SK-N-SH treated with all-trans-retinoic acid at 6 μM for 48 hours (cell line): ENCODE measurements around the gene TAF6.

Experiments used
- ATAC-seq: fragments of 200-7000 bp; cut with Tn5 transposase; 3 replicates; pipeline ENCODE4 v1.9.1; 2020; ENCODE audit warnings: mild to moderate bottlenecking, moderate library complexity
- ARNTL ChIP-seq: fragments of 450-650 bp; formaldehyde crosslinking; IDR thresholded peaks from 2 replicates; pipeline ENCODE4 v1.5.0; 2020; ENCODE audit warnings: low read depth, mild to moderate bottlenecking, moderate library complexity, borderline replicate concordance
- BACH2 ChIP-seq: fragments of 250-450 bp; sonication (Bioruptor Pico); IDR thresholded peaks from 2 replicates; pipeline ENCODE4 v1.9.0; 2021; ENCODE audit warnings: mild to moderate bottlenecking, borderline replicate concordance
- CREB5 ChIP-seq: fragments of 250-450 bp; sonication (Bioruptor Pico); IDR thresholded peaks from 2 replicates; pipeline ENCODE4 v1.5.1; 2020; ENCODE audit warnings: low read depth, mild to moderate bottlenecking, moderate library complexity
- CSDC2 ChIP-seq: fragments of 250-450 bp; sonication (Bioruptor Pico); IDR thresholded peaks from 2 replicates; pipeline ENCODE4 v1.5.0; 2020; ENCODE audit warnings: mild to moderate bottlenecking, moderate library complexity
- CSRNP3 ChIP-seq: fragments of 250-450 bp; sonication (Bioruptor Pico); IDR thresholded peaks from 2 replicates; pipeline ENCODE4 v1.5.1; 2021; ENCODE audit warnings: mild to moderate bottlenecking, moderate library complexity
- ESRRG ChIP-seq: fragments of 250-450 bp; sonication (Bioruptor Pico); IDR thresholded peaks from 2 replicates; pipeline ENCODE4 v1.6.1; 2021; ENCODE audit warnings: mild to moderate bottlenecking
- GLIS3 ChIP-seq: fragments of 250-450 bp; sonication (Bioruptor Pico); IDR thresholded peaks from 2 replicates; pipeline ENCODE4 v1.5.0; 2020; ENCODE audit warnings: mild to moderate bottlenecking, moderate library complexity
- ISL1 ChIP-seq: fragments of 250-450 bp; sonication (Bioruptor Pico); IDR thresholded peaks from 2 replicates; pipeline ENCODE4 v2.1.2; 2022; ENCODE audit warnings: mild to moderate bottlenecking, moderate library complexity
- OSR1 ChIP-seq: fragments of 250-450 bp; sonication (Bioruptor Pico); IDR thresholded peaks from 2 replicates; pipeline ENCODE4 v1.8.0; 2022; ENCODE audit warnings: moderate library complexity, mild to moderate bottlenecking, inconsistent platforms
- PATZ1 ChIP-seq: fragments of 250-450 bp; sonication (Bioruptor Pico); IDR thresholded peaks from 2 replicates; pipeline ENCODE4 v1.8.0; 2020; ENCODE audit warnings: mild to moderate bottlenecking, moderate library complexity, borderline replicate concordance
- POU6F1 ChIP-seq: fragments of 250-450 bp; sonication (Bioruptor Pico); IDR thresholded peaks from 2 replicates; pipeline ENCODE4 v1.8.0; 2021; ENCODE audit warnings: low read depth, mild to moderate bottlenecking, moderate library complexity, borderline replicate concordance
- RARB ChIP-seq: fragments of 250-450 bp; sonication (Bioruptor Pico); IDR thresholded peaks from 2 replicates; pipeline ENCODE4 v1.8.0; 2021; ENCODE audit warnings: mild to moderate bottlenecking, moderate library complexity
- TCF4 ChIP-seq: fragments of 250-450 bp; sonication (Bioruptor Pico); IDR thresholded peaks from 2 replicates; pipeline ENCODE4 v1.8.0; 2021; ENCODE audit warnings: mild to moderate bottlenecking, moderate library complexity, borderline replicate concordance
- TOX ChIP-seq: fragments of 250-450 bp; sonication (Bioruptor Pico); IDR thresholded peaks from 2 replicates; pipeline ENCODE4 v1.8.0; 2021; ENCODE audit warnings: mild to moderate bottlenecking, moderate library complexity, borderline replicate concordance
- ZC3H10 ChIP-seq: fragments of 250-450 bp; sonication (Bioruptor Pico); IDR thresholded peaks from 2 replicates; pipeline ENCODE4 v1.5.1; 2021; ENCODE audit warnings: mild to moderate bottlenecking, moderate library complexity
- ZFP3 ChIP-seq: fragments of 250-450 bp; sonication (Bioruptor Pico); IDR thresholded peaks from 2 replicates; pipeline ENCODE4 v1.5.0; 2020; ENCODE audit warnings: mild to moderate bottlenecking, moderate library complexity
- ZFP30 ChIP-seq: fragments of 450-650 bp; formaldehyde crosslinking; IDR thresholded peaks from 2 replicates; pipeline ENCODE4 v1.5.0; 2022; ENCODE audit warnings: mild to moderate bottlenecking, moderate library complexity
- ZNF565 ChIP-seq: fragments of 450-650 bp; formaldehyde crosslinking; conservative IDR thresholded peaks from 2 replicates; pipeline ENCODE4 v1.5.0; 2020; ENCODE audit warnings: low read depth, mild to moderate bottlenecking, moderate library complexity
- ZNF70 ChIP-seq: fragments of 450-650 bp; formaldehyde crosslinking; IDR thresholded peaks from 2 replicates; pipeline ENCODE4 v1.5.0; 2020; ENCODE audit warnings: mild to moderate bottlenecking, moderate library complexity
- ZNF8 ChIP-seq: fragments of 450-650 bp; formaldehyde crosslinking; IDR thresholded peaks from 2 replicates; pipeline ENCODE4 v1.5.0; 2020; ENCODE audit warnings: mild to moderate bottlenecking, moderate library complexity
- TF ChIP-seq, protein P1 (sequence below): fragments of 250-450 bp; sonication (Bioruptor Pico); IDR thresholded peaks from 2 replicates; pipeline ENCODE4 v1.5.0; 2020; ENCODE audit warnings: mild to moderate bottlenecking, moderate library complexity

TAF6 gene

DNA sequence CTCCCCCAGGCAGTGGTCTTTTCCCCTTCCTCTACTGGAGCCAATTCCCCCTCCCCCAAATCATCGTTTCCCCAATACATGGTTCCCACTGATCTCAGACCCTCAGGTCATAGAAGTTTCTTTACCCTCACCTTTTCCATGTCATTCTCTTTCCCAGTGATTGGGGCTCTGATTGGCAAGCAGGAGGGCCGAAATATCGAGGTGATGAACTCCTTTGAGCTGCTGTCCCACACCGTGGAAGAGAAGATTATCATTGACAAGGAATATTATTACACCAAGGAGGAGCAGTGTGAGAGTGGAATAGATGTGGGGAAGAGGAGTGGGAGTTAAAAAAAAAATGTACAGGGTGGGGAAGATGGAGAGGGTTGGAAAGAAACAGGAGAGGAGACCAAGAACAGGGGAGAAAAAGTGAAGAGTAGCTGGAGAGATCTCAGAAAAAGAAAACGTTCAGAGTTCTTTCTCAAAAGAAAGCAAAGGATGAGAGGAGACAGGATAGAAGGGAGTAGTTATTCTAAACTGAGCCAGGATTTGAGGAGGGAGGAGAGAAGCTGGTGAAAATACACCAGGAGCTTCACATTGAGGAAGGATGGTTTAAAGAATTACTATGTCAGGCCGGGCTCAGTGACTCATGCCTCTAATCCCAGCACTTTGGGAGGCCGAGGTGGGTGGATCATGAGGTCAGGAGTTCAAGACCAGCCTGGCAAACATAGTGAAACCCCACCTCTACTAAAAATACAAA lies 29.5 kb downstream of the TAF6 start:
- ATAC-seq: peak; percentile 2
- TF ChIP-seq CSDC2 (CRISPR knock-in tag) (no peak), ZNF565 (no peak), PATZ1 (no peak), CSRNP3 (CRISPR knock-in tag) (no peak)
- TF ChIP-seq, protein P1, sequence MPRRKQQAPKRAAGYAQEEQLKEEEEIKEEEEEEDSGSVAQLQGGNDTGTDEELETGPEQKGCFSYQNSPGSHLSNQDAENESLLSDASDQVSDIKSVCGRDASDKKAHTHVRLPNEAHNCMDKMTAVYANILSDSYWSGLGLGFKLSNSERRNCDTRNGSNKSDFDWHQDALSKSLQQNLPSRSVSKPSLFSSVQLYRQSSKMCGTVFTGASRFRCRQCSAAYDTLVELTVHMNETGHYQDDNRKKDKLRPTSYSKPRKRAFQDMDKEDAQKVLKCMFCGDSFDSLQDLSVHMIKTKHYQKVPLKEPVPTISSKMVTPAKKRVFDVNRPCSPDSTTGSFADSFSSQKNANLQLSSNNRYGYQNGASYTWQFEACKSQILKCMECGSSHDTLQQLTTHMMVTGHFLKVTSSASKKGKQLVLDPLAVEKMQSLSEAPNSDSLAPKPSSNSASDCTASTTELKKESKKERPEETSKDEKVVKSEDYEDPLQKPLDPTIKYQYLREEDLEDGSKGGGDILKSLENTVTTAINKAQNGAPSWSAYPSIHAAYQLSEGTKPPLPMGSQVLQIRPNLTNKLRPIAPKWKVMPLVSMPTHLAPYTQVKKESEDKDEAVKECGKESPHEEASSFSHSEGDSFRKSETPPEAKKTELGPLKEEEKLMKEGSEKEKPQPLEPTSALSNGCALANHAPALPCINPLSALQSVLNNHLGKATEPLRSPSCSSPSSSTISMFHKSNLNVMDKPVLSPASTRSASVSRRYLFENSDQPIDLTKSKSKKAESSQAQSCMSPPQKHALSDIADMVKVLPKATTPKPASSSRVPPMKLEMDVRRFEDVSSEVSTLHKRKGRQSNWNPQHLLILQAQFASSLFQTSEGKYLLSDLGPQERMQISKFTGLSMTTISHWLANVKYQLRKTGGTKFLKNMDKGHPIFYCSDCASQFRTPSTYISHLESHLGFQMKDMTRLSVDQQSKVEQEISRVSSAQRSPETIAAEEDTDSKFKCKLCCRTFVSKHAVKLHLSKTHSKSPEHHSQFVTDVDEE: no peak
- TF ChIP-seq, all 23 proteins: peak for 0

DNA sequence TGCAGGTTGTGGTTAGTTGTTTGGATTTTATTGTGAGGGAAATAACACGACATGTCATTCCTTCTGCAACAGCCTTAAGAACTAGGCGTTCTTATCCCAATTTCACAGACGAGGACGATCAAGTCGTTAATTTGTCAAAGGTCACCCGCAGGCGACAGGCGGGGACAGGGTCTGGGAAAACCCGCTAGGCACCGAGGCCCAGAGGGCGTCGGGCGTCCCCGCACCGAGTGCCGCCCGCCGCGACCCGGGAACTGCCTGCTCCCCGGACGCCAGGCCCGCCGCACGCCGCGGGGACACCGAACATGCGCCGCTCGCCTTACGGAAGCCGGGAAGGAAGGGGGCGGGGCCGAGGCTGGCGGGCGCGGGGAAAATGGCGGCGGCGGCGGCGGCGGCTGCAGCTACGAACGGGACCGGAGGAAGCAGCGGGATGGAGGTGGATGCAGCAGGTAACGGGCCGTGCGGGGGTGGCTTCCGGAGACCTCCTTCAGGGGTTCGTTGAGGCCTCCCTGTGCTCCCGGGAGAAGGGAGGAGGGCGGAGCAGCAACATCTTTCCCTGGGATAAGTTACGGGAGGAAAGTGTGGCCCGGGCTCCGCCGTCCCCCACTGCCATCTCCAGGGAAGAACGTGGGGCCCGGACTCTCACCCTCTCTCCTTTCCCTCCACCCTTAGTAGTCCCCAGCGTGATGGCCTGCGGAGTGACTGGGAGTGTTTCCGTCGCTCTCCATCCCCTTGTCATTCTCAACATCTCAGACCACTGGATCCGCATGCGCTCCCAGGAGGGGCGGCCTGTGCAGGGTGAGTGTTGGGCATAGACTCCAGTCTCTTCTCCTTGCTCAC lies 30.3 kb downstream of the TAF6 start, which contains the start of gene COPS6:
Gene COPS6, plus strand, starts transcription at position 349 of the 837 bp plus-strand sequence. Its CDS starts 22 bp downstream, at position 371.
- peak; percentile 12 for ATAC-seq
- peak; percentile 45; the same call in 1 of the 2 replicates for TF ChIP-seq OSR1 (CRISPR knock-in tag)
- peak; percentile 49 for TF ChIP-seq ZFP30 (CRISPR knock-in tag)
- TF ChIP-seq RARB: no peak
- no peak for TF ChIP-seq PATZ1
- TF ChIP-seq ARNTL (CRISPR knock-in tag): peak; percentile 74; the same call in 1 of the 2 replicates
- no peak for TF ChIP-seq ESRRG
- TF ChIP-seq ZNF8 (CRISPR knock-in tag): peak; percentile 55; the same call in 1 of the 2 replicates
- TF ChIP-seq BACH2 (CRISPR knock-in tag): no peak
- peak; percentile 46; the same call in 1 of the 2 replicates for TF ChIP-seq ZC3H10 (CRISPR knock-in tag)
- TF ChIP-seq ISL1: 0 out of 2 replicates have a peak, but pooled peaks have one; percentile 33
- TF ChIP-seq, protein P1: no peak; the same call in none of the 2 replicates
- TF ChIP-seq CSRNP3 (CRISPR knock-in tag): no peak
- TF ChIP-seq GLIS3 (CRISPR knock-in tag): peak; percentile 52; the same call in 1 of the 2 replicates
- TF ChIP-seq ZFP3 (CRISPR knock-in tag): peak; percentile 89
- TF ChIP-seq CREB5 (CRISPR knock-in tag): no peak
- TF ChIP-seq CSDC2 (CRISPR knock-in tag): peak; percentile 98
- TF ChIP-seq ZNF565: peak; percentile 82; the same call in 1 of the 2 replicates
- TF ChIP-seq POU6F1: no peak
- no peak; the same call in 1 of the 2 replicates for TF ChIP-seq ZNF70
- no peak for TF ChIP-seq TCF4
- no peak for TF ChIP-seq TOX
